Measurements from ENCODE around the gene DKK3.

- no peak for TF ChIP-seq JUND (CRISPR knock-in tag; IDR thresholded peaks at IDR 0.05)
- TF ChIP-seq, protein P1, sequence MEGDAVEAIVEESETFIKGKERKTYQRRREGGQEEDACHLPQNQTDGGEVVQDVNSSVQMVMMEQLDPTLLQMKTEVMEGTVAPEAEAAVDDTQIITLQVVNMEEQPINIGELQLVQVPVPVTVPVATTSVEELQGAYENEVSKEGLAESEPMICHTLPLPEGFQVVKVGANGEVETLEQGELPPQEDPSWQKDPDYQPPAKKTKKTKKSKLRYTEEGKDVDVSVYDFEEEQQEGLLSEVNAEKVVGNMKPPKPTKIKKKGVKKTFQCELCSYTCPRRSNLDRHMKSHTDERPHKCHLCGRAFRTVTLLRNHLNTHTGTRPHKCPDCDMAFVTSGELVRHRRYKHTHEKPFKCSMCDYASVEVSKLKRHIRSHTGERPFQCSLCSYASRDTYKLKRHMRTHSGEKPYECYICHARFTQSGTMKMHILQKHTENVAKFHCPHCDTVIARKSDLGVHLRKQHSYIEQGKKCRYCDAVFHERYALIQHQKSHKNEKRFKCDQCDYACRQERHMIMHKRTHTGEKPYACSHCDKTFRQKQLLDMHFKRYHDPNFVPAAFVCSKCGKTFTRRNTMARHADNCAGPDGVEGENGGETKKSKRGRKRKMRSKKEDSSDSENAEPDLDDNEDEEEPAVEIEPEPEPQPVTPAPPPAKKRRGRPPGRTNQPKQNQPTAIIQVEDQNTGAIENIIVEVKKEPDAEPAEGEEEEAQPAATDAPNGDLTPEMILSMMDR (CRISPR knock-in tag; IDR thresholded peaks at IDR 0.05): no peak
- no peak for TF ChIP-seq HOXA7 (CRISPR knock-in tag; IDR thresholded peaks at IDR 0.05)
- TF ChIP-seq TRIM24 (CRISPR knock-in tag; IDR thresholded peaks at IDR 0.05): no peak
Observed at GRCh38 chr11:12053606-12054361, 45.4 kb upstream of the DKK3 start.

All from HepG2 (cell line).